ENCODE results near the gene DGAT2. TPM values are rescaled to one million over a fixed set of nuclear protein-coding genes. Genes with fewer than 3 reads are reported as not detected.

DGAT2 gene
- total RNA-seq, 4 donors from 2014 or later, result 67.7 to 663 (median 270) TPM

DNA sequence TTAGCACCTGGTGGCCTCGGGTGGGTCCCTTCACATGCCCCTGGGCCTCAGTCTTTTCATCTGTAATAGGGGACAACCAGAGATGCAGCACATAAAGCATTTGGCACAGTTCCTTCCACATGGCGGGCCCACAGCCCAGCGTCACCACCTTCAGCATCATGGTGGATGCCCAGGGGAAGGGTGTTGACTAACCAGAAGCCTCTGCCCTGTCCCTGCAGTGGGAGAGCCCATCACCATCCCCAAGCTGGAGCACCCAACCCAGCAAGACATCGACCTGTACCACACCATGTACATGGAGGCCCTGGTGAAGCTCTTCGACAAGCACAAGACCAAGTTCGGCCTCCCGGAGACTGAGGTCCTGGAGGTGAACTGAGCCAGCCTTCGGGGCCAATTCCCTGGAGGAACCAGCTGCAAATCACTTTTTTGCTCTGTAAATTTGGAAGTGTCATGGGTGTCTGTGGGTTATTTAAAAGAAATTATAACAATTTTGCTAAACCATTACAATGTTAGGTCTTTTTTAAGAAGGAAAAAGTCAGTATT is 31.6 kb downstream of the DGAT2 start:
- DNase-seq (ENCODE audit: low spot score) (no peak), ATAC-seq (ENCODE audit: low FRiP score) (no peak)
- TF ChIP-seq CTCF (IDR thresholded peaks at IDR 0.05), result no peak

DNA sequence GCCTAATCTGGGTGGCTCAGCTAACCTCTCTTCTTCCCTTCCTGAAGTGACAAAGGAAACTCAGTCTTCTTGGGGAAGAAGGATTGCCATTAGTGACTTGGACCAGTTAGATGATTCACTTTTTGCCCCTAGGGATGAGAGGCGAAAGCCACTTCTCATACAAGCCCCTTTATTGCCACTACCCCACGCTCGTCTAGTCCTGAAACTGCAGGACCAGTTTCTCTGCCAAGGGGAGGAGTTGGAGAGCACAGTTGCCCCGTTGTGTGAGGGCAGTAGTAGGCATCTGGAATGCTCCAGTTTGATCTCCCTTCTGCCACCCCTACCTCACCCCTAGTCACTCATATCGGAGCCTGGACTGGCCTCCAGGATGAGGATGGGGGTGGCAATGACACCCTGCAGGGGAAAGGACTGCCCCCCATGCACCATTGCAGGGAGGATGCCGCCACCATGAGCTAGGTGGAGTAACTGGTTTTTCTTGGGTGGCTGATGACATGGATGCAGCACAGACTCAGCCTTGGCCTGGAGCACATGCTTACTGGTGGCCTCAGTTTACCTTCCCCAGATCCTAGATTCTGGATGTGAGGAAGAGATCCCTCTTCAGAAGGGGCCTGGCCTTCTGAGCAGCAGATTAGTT is 32.3 kb downstream of the DGAT2 start:
- TF ChIP-seq CTCF (IDR thresholded peaks at IDR 0.05), result no peak
- DNase-seq (ENCODE audit: low spot score) (no peak), ATAC-seq (ENCODE audit: low FRiP score) (no peak)

DNA sequence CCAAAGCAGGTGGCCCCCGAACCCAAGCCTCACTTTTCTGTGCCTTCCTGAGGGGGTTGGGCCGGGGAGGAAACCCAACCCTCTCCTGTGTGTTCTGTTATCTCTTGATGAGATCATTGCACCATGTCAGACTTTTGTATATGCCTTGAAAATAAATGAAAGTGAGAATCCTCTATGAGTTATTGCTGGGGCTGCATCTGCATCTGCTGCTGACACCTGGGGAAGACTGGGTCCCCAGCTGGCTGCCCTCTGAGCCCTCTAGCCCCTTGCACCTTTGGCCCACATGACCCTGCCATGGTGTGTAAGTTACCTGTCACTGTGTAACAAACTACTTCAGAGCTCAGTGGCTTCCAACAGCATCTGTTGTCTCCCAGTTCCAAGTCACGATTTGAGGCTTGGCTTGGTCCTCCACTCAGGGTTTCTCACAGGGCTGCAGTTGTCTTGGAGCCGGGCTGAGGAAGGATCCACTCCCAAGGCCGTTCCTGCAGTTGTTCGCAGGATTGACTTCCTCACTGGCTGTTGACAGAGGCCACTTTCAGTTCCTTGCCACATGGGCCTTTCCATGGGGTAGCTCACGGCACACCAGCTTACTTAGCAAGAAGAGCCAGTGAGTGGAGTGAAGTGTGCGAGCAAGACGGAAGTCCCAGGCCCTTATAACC is 32.9 kb downstream of the DGAT2 start:
- ATAC-seq (ENCODE audit: low FRiP score), result no peak
- DNase-seq (ENCODE audit: low spot score), result no peak
- TF ChIP-seq CTCF (IDR thresholded peaks at IDR 0.05), result no peak

GRCh38 chr11:75802021-75802912 is 33.7 kb downstream of the DGAT2 start:
- no peak for TF ChIP-seq CTCF (IDR thresholded peaks at IDR 0.05)
- DNase-seq (ENCODE audit: low spot score) (no peak), ATAC-seq (ENCODE audit: low FRiP score) (no peak)

DNA sequence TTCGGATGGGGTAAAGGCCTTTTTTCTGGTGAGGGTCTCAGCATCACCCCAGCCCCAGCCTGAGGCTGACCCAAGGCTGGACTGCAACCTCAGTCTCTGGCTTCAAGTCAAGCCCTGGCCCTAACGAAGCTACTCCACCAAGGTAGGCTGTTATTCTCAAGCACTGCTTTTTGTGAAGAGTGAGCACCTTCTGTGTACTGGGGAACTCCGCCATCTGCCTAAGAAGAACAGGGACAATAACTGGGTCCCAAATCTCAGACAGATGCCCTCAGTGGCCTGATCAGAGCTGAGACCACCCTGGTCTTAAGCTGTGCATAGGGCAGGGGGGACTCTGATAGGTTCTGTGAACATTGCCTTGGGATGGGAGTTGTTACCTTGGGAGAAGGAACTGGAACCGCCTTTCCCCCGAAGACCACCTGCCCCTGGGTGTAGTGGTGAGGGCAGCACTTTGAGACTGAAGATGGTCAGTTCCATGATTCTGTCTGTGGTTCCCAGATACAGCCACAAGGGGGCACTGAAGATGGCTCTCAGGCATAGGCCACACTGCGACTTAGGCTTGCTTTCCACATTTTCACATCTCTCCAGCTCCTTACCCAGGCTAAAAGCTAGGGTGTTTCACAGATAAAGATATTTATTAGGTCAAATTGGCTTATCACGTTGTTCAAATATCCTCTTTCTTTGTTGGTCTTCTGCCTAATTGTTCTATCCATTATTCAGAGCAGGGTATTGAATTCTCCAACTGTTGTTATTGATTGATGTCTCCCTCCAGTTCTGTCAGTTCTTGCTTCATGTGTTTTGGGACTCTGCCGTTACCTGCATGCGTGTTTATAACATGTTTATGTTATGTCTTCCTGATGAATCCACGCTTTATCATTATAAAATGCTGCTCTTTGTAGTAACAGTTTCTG is 34.6 kb downstream of the DGAT2 start:
- DNase-seq (ENCODE audit: low spot score) (peak; percentile 70), ATAC-seq (ENCODE audit: low FRiP score) (peak; percentile 89)
- peak in 2 of 3 donors; percentile 44 to 76 for TF ChIP-seq CTCF (IDR thresholded peaks at IDR 0.05)

GRCh38 chr11:75809111-75809510 is 40.5 kb downstream of the DGAT2 start:
- TF ChIP-seq CTCF (IDR thresholded peaks at IDR 0.05), result no peak
- DNase-seq (ENCODE audit: low spot score) (no peak), ATAC-seq (ENCODE audit: low FRiP score) (no peak)

Measured in omental fat pad (tissue), 4 donors.